GM23248 (cell line): Measurements from ENCODE around the gene COX20.

Experiments
- EZH2 ChIP-seq: fragments of 200-600 bp; sonication (generic); IDR thresholded peaks from 2 replicates; pipeline ENCODE4 v1.6.1; 2018; ENCODE audit warnings: antibody characterized with exemption, mild to moderate bottlenecking; ENCODE audit not compliant: insufficient read depth, poor library complexity, severe bottlenecking
- EZH2phosphoT487 ChIP-seq: fragments of 200-600 bp; sonication (generic); IDR thresholded peaks from 2 replicates; pipeline ENCODE4 v1.6.1; 2018; ENCODE audit warnings: antibody characterized with exemption, moderate library complexity, mild to moderate bottlenecking, low read depth; ENCODE audit not compliant: insufficient read depth

GRCh38 chr1:244821134-244821533, 14.3 kb upstream of the COX20 start:
- no peak for TF ChIP-seq EZH2
- no peak for TF ChIP-seq EZH2phosphoT487
